GM18861 (cell line): ENCODE measurements around the gene CYP4B1.
"Not testable (repeated sequence)": the region's sequence is repeated elsewhere in the genome, so short reads cannot be mapped to it uniquely, and the experiment has no call there.

ENCODE experiments used
- ATAC-seq: cut with Tn5 transposase; IDR thresholded peaks from one replicate; pipeline ENCODE4 v1.9.1; 2021; ENCODE audit not compliant: unreplicated experiment

CYP4B1 gene

DNA sequence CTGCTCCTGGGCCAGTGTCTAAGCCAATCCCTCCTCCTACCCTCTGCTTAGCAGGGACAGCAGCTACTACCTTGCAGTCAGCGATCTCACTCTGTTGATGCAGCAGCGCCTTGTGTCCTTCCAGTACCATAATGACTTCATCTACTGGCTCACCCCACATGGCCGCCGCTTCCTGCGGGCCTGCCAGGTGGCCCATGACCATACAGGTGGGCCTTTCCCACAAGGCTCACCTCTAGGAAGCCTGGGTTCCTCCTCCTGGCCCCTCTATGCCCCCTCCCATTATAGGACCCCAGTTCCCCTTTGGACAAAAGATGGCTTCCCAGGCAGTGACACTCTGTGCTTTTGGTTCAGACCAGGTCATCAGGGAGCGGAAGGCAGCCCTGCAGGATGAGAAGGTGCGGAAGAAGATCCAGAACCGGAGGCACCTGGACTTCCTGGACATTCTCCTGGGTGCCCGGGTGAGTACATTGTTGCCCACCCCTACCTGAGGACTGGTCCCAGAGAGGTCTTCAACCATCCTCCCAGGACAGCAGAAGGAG lies 15.1 kb downstream of the CYP4B1 start:
- ATAC-seq: no peak

DNA sequence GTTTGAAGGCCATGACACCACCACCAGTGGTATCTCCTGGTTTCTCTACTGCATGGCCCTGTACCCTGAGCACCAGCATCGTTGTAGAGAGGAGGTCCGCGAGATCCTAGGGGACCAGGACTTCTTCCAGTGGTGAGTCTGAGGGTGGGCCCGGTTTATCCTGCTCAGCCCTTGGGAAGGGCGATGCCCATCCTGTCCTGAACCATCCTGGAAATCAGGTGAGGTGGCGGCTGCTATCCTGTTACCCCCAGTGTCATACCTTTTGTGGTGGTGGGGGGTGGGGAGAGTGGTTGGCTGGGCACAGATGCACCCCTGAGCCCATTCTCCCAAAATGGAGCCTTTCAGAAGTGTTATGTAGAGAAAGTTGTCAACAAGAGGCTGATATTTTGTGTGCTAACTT lies 16.3 kb downstream of the CYP4B1 start:
- no peak for ATAC-seq

DNA sequence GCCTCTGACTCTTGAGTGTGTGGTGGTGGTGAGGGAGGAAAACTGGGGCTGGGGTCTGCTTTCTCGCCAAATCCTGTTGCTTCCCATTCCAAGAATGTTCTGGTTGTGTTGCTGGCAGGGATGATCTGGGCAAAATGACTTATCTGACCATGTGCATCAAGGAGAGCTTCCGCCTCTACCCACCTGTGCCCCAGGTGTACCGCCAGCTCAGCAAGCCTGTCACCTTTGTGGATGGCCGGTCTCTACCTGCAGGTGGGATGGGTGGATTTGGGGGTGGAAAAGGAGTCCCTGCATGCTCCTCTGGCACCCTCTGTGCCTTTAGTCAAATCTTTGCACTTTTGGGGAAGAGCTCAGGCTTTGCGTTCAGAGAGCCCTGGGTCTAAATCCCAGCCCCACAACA lies 18.1 kb downstream of the CYP4B1 start:
- no peak for ATAC-seq

DNA sequence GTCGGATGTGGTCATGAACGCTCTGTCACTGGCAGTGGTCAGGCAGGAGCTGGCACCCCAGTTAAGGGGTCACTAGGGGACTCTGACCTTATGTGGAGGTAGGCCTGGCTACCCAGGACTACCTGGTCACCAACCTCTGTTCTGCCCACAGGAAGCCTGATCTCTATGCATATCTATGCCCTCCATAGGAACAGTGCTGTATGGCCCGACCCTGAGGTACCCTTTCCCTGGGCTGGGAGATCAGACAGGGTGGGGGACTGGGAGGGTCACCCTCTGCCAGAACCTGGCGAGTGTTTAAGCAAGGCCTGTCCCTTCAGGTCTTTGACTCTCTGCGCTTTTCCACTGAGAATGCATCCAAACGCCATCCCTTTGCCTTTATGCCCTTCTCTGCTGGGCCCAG lies 19.0 kb downstream of the CYP4B1 start:
- ATAC-seq: no peak

DNA sequence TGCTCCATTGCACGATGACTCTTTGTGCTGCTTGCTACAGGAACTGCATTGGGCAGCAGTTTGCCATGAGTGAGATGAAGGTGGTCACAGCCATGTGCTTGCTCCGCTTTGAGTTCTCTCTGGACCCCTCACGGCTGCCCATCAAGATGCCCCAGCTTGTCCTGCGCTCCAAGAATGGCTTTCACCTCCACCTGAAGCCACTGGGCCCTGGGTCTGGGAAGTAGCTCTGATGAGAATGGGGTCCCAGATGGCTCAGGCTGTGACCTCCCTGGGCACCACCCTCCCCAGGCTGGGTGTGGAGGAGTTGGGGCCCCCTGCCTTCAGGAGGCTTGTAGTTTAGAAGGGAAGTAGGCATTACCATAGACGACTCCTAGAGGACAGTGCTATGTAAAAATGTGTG lies 19.7 kb downstream of the CYP4B1 start:
- ATAC-seq: no peak

DNA sequence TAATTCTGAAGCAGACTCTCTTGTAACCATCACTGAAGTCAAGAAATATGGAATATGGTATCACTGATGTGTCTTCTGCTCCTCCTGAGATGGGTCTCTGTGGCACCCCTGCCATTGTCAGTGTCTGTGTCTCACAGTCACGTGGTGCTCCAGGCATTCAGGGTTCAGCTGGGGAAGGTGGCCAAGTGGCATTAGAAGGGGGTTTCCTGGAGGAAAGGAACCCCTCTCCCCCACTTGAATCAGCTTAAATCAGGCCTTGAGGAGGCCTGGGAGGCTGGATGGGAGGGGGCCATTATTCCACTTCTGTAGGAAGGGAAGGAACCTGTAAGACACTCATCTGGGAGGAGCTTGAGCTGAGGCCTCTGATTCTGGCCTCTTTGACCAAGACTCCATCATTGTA lies 20.5 kb downstream of the CYP4B1 start:
- ATAC-seq: no peak

DNA sequence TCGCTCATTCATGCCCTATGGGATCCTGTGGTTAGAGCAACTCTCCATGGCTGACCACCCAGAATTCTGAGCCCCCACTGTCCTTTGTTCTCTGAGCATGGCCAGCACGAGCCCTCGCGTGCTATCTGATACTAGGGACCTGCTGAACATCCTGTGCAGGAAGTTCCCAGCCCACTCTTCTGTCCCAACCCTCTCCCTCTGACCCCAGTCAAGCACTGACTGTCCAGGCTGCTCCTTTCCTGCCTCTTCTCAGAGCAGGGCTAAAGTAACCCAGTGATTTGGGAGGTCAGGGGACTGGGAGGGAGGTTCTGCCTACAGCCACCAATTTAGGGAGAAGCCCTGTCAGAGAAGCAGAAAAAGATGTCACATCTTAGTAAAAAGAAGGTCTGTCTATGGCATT lies 21.2 kb downstream of the CYP4B1 start:
- no peak for ATAC-seq

DNA sequence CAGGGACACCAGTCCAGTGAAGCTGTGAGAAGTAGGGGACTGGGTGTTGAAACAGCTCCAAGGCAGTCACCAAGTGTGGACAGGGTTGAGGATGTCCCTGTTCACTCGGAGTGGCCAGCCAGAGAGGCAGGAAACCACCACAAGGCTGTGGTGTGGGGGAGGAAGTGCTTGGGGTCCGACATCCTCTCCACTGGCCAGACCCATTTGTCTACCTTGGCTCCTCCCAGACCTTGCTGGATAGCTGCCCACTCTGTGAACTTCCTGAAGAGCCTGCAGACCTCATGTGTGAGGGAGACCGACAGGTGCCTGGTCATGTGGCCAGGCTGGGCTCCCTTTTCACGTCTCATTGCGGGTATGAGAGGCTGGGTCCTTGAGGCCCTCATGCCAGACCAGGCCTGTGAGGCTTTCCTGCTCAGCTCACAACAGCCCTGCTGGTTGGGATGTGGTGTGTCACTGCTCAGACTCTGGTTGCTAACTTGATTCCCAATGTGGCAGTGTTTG lies 21.8 kb downstream of the CYP4B1 start:
- no peak for ATAC-seq

DNA sequence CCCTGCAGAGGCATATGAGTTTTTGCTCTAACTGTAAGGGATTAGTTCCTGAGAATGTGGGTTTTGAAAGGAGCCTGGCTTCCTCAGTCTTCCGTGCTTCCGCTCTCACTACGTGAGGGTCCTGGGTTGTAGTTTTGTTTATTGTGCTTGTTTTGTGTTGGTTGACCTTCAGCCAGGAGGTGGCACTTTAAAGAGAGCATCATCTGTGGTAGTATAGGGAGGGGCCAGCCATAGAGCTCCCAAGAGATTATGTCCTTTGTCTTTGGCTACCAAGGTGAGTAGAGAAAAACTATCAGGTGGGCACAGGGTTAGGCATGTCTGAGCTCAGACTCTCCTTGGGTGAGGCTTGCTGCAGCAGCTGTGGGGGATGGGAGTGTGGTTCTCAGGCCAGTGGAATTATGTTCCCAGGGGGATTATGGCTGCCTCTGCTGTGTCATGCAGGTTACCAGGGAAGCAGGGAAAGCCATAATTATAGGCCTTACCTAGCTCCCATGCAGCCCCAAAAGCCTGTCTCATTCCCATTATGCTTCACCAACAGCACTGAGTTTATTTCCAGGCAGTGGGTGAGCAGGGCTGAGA lies 23.5 kb downstream of the CYP4B1 start:
- no peak for ATAC-seq

DNA sequence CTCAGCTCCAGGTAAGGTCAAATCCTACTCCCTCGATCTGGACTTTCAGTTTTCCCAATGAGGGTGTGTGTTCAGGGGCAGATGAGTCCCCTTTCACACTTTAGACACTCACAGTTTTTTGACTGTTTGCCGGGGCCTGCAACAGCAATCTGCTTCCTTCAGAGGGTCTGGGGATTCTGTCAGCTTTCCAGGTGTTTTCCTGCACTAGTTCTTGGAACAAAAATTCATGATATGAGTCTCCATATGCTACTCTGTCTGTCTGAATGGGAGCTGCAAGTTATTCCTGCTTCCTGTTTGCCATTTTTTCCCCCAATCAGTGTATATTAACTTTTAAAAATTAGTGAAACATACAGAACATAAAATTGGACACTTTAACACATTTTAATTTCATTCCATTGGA lies 24.3 kb downstream of the CYP4B1 start:
- ATAC-seq: no peak

DNA sequence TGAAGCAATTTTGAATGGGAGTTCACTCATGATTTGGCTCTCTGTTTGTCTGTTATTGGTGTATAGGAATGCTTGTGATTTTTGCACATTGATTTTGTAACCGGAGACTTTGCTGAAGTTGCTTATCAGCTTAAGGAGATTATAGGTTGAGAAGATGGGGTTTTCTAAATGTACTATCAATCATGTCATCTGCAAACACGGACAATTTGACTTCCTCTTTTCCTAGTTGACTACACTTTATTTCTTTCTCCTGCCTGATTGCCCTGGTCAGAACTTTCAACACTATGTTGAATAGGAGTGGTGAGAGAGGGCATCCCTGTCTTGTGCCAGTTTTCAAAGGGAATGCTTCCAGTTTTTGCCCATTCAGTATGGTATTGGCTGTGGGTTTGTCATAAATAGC lies 28.0 kb downstream of the CYP4B1 start:
- not testable (repeated sequence) for ATAC-seq

DNA sequence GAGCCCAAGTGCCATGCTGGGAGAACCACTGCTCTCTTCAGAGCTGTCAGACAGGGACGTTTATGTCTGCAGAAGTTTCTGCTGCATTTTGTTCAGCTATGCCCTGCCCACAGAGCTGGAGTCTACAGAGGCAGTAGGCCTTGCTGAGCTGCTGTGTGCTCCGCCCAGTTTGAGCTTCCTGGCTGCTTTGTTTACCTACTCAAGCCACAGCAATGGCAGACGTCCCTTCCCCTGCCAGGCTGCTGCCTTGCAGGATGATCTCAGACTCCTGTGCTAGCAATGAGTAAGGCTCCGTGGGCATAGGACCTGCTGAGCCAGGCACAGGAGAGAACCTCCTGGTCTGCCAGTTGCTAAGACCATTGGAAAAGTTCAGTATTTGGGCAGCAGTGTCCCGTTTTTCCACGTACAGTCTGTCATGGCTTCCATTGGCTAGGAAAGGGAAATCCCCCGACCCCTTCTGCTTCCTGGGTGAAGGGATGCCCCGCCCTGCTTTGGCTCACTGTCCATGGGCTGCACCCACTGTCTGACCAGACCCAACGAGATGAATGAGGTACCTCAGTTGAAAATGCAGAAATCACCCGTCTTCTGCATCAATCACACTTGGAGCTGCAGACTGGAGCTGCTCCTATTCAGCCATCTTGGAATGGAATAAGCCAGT lies 31.9 kb downstream of the CYP4B1 start:
- no peak for ATAC-seq

DNA sequence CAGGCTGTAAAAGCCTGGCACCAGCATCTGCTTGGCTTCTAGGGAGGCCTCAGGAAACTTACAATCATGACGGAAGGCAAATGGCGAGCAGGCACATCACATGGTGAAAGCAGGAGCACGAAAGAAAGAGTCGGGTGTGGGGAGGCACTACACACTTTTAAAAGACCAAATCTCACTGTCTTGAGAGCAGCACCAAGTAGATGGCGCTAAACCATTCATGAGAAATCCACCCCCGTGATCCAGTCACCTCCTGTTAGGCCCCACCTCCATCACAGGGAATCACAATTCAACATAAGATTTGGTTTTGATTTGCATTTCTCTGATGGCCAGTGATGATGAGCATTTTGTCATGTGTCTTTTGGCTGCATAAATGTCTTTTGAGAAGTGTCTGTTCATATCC lies 36.6 kb downstream of the CYP4B1 start:
- not testable (repeated sequence) for ATAC-seq

DNA sequence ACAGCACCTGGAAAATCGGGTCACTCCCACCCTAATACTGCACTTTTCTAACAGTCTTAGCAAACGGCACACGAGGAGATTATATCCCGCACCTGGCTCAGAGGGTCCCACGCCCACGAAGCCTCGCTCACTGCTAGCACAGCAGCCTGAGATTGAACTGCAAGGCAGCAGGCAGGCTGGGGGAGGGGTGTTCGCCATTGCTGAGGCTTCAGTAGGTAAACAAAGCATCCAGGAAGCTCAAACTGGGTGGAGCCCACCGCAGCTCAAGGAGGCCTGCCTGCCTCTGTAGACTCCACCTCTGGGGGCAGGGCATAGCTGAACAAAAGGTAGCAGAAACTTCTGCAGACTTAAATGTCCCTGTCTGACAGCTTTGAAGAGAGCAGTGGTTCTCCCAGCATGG lies 47.5 kb downstream of the CYP4B1 start:
- not testable (repeated sequence) for ATAC-seq

DNA sequence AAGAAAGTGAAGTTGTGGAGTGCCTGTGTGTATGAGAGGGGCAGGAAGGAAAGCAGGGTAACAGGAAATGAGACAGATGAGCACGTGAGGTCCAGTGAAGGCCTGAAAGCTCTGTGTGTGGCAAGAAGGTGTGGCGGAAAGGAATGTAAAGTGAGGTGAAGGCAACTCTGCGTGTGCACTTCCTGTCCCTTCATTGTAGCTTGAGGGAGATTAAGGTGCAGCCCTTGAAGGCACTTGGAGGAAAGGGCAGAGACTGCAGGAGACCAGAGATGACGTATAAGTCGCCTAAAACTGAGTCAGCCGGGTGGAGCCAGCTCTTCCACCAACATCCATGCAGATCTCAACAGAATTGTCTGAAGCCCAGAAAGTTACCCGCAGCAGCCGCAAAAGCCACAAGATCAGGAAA lies 58.8 kb downstream of the CYP4B1 start:
- ATAC-seq: not testable (repeated sequence)

DNA sequence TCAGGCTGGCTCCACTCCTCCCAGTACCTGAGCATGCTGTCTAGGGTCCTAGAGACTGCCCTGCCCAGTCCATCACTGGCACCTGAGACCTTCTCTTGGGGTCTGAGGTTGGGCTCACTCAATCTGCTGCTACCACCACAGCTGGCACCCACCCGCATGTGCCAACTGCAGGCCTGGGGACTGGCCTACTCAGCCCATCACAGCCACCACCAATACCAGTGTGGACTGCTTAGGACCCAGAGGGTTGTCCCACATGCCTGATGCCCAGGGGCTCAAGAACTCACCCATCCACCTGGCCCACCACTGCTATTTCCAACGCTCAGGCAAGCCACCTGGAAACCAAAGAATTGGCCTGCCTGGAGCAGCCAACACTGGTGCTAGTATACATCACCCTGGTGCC lies 63.5 kb downstream of the CYP4B1 start:
- ATAC-seq: no peak
